NCI-H2171 treated with DMSO at 0.1 percent for 48 hours (cell line): ENCODE measurements around the gene ELF2.
"Not testable (repeated sequence)": the region's sequence is repeated elsewhere in the genome, so short reads cannot be mapped to it uniquely, and the experiment has no call there.

Experiments
- DNase-seq: peaks from one replicate; lab custom pipeline; 2025; lab: John Stamatoyannopoulos, UW

The ELF2 gene

GRCh38 chr4:139144161-139144859, 32.7 kb downstream of the ELF2 start:
- peak; percentile 56 for DNase-seq

GRCh38 chr4:139142980-139143379, 34.0 kb downstream of the ELF2 start:
- DNase-seq, result no peak

GRCh38 chr4:139142087-139142486, 34.9 kb downstream of the ELF2 start:
- no peak for DNase-seq

- no peak for DNase-seq
Observed at GRCh38 chr4:139137763-139138162, 39.3 kb downstream of the ELF2 start.

- no peak for DNase-seq
Observed at GRCh38 chr4:139134403-139134802, 42.6 kb downstream of the ELF2 start.

GRCh38 chr4:139131209-139131870, 45.7 kb downstream of the ELF2 start:
- no peak for DNase-seq

- no peak for DNase-seq
Observed at GRCh38 chr4:139129206-139129605, 47.8 kb downstream of the ELF2 start.

- DNase-seq, result no peak
Observed at GRCh38 chr4:139126898-139127297, 50.1 kb downstream of the ELF2 start.

GRCh38 chr4:139123910-139124309, 53.1 kb downstream of the ELF2 start:
- no peak for DNase-seq

- DNase-seq, result no peak
Observed at GRCh38 chr4:139118365-139118764, 58.7 kb downstream of the ELF2 start.

- DNase-seq, result no peak
Observed at GRCh38 chr4:139115226-139115625, 61.8 kb downstream of the ELF2 start.

- not testable (repeated sequence) for DNase-seq
Observed at GRCh38 chr4:139114795-139115194, 62.2 kb downstream of the ELF2 start.

GRCh38 chr4:139112650-139113049, 64.4 kb downstream of the ELF2 start:
- DNase-seq, result no peak

- DNase-seq, result no peak
Observed at GRCh38 chr4:139108567-139109128, 68.4 kb downstream of the ELF2 start.

- peak; percentile 76 for DNase-seq
Observed at GRCh38 chr4:139099366-139099982, 77.5 kb downstream of the ELF2 start.

- no peak for DNase-seq
Observed at GRCh38 chr4:139092271-139092670, 84.7 kb downstream of the ELF2 start.

- no peak for DNase-seq
Observed at GRCh38 chr4:139085141-139085540, 91.9 kb downstream of the ELF2 start.

- DNase-seq, result no peak
Observed at GRCh38 chr4:139084804-139085093, 92.3 kb downstream of the ELF2 start.

GRCh38 chr4:139083956-139084803, 92.8 kb downstream of the ELF2 start:
- peak; percentile 79 for DNase-seq

- peak; percentile 71 for DNase-seq
Observed at GRCh38 chr4:139083607-139083955, 93.4 kb downstream of the ELF2 start.

- DNase-seq, result peak; percentile 94
Observed at GRCh38 chr4:139082750-139083606, 94.0 kb downstream of the ELF2 start.
